ENCODE measurements around the gene ZNF594.
"Not testable (repeated sequence)": the region's sequence is repeated elsewhere in the genome, so short reads cannot be mapped to it uniquely, and the experiment has no call there.

ZNF594 gene

GRCh38 chr17:5137511-5138197 is 54.0 kb downstream of the ZNF594 start:
- in situ Hi-C loops (cut with MboI; ENCODE audit: low sequenced_read_pairs): not testable (repeated sequence)

DNA sequence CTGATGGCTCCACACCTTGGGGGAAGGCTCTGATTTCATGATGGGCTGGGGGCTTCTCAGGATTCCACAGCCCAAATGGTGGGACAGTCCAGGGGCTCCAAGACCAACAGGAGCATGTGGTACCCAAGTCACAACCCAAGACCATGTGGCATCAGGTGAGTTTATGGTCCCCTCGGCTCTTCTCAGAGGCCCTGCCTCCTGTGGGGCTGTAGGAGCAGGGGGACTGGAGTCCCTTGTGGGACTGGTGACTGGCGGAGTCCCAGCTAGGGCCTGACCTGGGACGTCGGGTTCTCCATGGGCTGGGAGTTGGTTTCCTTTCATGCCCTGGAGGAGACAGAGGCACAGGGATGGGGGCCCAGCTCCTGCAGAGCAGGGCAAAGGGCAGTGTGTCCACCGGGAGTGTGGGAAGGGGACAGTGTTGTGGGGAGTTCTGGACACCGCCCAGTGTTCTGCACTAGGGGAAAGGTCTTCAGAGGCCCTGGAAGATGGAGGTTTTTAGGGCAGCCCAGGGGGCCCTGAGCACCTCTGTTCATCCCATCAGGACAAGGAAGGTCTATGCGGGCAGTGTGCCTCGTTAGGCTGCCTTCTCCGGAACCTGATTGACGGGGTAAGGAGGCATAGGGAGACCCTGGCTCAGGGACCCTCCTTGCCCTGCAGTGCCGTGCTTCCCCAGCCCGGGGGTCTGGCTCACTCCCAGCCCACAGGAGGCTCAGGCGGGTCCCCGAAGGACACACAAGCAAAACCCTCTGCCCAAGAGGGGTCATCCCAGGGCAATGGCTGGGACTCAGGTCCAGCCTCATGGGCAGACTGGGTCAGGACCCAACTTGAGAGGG is 54.9 kb downstream of the ZNF594 start:
- in situ Hi-C loops (cut with MboI; ENCODE audit: low sequenced_read_pairs): not testable (repeated sequence)

- in situ Hi-C loops (cut with MboI; ENCODE audit: low sequenced_read_pairs): no loop called here
Observed at GRCh38 chr17:5135726-5136579, 55.7 kb downstream of the ZNF594 start.

DNA sequence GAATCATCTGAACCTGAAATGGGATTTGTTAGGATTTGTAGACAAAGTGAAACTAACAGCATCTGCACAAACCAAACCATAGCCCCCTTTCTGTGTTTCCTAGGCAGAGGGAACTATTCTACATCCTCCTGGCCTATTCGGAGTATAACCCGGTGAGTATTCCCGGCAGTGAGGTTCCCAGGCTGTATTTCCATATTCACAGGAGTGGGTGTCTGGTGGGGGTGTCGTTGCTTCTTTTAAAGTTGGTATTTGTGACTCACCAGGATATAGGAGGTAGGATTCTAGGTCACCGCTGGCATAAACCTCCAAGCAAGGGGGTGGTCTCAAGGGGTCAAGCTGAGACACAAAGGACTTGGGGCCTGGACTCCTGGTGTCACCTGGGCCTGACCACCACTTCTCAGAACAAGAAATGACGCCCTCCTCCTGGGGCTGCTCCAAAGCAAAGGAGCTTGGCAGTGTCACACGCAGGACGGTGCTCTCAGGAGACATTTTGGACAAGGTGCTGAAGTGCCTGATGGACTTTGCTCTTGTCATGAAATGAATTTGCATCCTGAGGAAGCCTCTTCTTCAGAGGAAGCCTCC is 56.4 kb downstream of the ZNF594 start:
- in situ Hi-C loops (cut with MboI; ENCODE audit: low sequenced_read_pairs): not testable (repeated sequence)

- in situ Hi-C loops (cut with MboI; ENCODE audit: low sequenced_read_pairs): not testable (repeated sequence)
Observed at GRCh38 chr17:5134571-5134970, 57.1 kb downstream of the ZNF594 start.

DNA sequence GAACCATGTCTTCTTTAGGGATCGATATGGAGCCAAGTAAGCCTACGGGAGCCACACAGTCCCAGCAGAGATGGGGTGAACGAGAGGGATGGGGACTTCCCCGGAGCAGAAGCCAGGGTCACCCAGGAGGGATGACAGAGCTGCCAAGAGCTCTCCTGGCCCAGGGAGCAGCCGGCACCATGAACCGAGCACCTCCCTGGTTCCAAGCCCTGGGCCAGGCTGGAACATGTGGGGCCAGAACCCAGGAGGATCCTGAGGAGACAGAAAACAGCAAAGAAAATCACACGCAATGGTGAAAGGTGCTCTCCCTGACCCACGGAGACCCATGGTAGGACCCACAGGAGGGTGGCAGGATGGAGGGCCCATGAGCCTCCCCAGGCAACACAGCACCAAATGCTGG is 57.7 kb downstream of the ZNF594 start:
- in situ Hi-C loops (cut with MboI; ENCODE audit: low sequenced_read_pairs): not testable (repeated sequence)

GRCh38 chr17:5133311-5133710 is 58.4 kb downstream of the ZNF594 start:
- in situ Hi-C loops (cut with MboI; ENCODE audit: low sequenced_read_pairs): no loop called here

DNA sequence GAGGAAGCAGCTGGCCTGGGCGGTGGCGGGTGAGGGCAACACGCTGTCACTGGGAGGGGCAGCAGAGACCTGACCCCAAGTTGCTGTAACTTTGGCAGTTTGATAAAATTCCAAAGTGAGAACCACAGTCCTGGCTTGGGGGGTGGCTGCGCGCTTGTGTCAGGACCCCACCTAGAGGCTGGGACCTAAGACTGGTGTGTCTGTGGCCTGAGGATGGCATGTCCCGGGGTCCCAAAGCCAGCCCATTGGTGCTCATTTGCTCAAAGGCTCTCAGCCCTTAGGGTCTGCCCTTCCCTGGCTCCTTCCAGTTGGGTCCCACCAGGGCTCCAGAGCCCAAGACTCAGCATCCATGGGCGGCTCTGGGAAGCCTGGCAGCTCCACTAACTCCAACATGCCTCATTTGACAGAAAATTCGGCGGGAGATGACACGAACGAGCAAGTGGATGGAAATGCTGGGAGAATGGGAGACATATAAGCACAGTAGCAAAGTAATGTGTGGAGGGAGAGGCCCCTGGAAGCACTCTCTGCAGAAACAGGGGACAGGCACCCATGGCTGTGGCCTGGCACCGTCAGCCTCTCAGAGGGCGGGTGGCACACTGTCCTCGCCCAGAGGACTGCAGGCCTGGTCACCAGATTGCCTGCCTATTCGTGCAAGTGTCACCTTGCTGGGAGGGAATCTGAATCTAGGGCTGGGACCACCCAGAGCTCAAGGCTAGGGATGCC is 59.0 kb downstream of the ZNF594 start:
- in situ Hi-C loops (cut with MboI; ENCODE audit: low sequenced_read_pairs): not testable (repeated sequence)

DNA sequence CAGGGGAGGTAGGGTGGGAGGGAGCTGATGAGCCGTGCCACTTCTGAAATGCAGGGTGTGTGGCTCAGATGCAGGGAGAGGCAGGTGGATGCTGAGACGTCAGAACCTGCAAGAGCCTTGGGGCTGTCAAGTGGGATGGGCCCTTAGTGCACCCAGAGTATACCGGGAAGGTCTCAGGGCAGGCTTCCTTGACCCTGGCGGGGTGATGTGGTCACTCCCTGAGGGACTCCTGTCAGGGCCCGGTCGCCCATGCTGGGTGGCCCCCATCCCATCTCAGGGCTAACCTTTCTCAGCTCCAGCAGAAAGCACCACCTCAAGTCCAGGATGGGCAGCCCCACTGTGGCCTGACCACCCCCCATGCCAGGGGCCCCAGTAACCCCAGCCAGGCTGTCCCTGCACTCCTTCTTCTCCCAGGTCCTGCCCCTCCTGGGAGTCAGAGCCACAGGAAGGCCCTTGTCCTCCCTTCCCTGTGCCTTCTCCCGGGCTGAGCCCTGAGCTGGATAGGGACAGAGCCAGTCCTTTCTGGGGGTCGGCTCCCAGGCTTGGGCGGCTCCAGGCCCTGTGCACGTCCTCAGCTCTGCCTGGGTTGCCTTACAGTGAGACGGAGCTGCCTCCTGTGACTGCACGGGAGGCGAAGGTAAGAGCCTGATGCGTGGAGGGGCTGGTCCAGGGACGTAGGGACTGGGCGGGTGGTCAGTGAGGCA is 59.7 kb downstream of the ZNF594 start:
- in situ Hi-C loops (cut with MboI; ENCODE audit: low sequenced_read_pairs): not testable (repeated sequence)

DNA sequence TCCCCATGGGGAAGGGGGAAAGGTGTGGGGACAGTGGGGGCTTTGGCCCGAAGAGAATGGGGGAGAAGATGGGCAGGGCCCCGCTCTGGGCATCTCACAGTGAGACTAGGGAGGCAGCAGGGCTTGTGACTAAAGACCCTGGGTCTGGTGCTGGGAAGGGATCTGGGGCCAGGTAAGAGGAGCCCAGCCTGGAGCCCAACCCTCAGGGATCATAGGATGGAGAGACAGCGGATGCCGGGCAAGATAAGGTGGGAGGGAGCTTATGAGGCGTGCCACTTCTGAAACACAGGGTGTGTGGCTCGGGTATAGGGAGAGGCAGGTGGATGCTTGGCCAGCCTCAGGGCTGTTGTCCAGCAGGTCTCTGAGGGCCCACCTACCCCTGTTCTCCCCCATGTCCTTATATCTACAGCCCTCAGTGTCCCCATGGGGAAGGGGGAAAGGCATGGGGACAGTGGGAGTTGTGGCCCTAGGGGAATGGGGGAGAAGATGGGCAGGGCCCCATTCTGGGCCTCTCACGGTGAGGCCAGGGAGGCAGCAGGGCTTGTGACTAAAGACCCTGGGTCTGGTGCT is 60.4 kb downstream of the ZNF594 start:
- in situ Hi-C loops (cut with MboI; ENCODE audit: low sequenced_read_pairs): no loop called here

DNA sequence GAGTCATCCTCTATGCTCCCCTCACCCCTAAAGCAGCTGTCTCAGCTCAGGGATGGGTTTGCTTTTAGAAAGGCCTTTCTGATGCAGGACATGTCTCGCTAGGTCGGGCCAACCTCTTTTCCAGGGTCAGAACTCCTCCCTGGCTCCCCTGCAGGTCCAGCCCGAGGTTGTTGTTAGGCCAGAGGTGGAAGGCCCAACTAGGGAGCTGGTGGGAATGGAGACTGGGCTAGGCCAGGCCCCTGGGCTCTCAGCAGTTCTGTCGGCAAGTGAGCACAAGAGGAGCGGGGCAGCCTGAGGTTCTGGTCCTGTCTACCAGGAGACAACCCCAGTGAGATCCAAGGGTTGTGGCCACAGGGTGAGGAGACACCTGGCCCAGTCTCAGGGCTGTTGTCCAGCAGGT is 61.0 kb downstream of the ZNF594 start:
- in situ Hi-C loops (cut with MboI; ENCODE audit: low sequenced_read_pairs): not testable (repeated sequence)

DNA sequence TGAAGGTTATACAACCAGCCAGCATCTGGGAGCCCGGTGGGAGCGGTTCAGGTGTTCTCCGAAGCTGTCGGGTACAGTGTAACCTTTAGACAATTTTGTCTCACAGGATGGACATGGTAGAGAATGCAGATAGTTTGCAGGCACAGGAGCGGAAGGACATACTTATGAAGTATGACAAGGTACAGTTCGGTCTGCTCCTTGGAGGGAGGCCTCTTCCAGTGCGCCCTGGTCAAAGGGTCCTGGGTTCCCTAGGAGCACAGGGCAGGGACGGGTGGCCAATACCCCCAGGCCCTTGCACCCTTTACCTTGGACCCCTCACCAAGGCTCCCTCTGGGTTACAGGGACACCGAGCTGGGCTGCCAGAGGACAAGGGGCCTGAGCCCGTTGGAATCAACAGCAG is 61.4 kb downstream of the ZNF594 start:
- in situ Hi-C loops (cut with MboI; ENCODE audit: low sequenced_read_pairs): not testable (repeated sequence)

- in situ Hi-C loops (cut with MboI; ENCODE audit: low sequenced_read_pairs): not testable (repeated sequence)
Observed at GRCh38 chr17:5129770-5130169, 61.9 kb downstream of the ZNF594 start.
